Measurements from ENCODE around the gene NOP16. TPM values are rescaled to one million over a fixed set of nuclear protein-coding genes. Genes with fewer than 3 reads are reported as not detected.

Gene NOP16
- total RNA-seq, 1 donor from 2014 or later = 13.6 TPM

DNA sequence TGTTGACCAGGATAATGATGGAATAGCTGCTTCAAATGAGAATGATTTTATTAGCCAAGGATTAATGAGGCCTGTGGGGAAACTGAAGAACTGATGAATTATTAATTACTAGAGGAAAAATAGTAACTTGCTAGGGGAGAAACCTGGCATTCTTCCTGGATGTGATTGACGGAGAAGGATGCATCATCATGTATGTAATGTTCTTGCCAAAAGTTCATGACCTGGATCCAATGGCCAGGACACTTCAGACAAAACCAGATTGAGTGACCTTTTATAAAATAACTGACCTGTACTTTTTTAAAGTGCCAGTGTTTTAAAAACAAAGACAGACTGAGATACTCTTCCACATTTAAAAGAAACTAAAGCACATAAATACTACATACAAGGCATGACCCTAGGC is 50.5 kb downstream of the NOP16 start:
- H3K27ac ChIP-seq = no peak overlapping the region

DNA sequence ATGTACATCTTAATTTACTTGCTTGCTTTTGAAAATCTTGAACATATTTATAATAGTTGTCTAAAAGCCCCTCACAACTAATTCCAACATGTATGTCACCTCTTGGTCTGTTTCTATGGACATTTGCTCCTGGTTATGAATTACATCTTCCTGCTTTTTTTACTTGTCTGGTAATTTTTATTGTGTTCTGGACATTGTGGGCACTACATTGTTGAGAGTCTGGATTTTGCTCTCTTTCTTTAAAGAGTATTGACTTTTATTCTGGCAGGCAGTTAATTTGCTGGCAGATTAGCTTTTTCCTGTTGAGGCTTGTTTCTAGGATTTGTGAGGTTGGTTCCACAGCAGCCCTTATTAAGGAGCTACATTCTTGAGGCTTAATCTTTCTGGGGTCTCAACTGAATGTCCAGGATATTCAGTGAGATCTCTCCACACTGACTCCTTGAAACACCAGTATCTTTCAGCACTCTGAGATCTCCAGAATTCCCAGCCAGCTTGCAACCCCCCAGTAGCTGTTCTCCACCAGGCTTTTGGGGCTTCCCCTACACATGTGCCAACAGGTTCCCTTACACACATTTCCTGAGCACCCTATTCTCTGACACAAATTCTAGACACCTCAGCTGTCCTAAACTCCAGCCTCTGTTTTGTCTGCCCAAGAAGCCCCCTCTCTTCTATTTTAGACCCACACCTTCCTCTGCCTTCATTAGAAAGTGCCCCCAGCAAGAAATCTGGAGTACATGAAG is 54.2 kb downstream of the NOP16 start:
- Histone ChIP-seq H3K27me3 (no peaks in the 10 kb centered on the region), H3K9me3 (no peaks in the 10 kb centered on the region), H3K4me1 (no peaks in the 10 kb centered on the region), H3K36me3 (peaks cover 26% of the 10 kb centered on the region), H3K4me3 (no peak overlapping the region), H3K27ac (no peak overlapping the region)
- intact Hi-C loops (cut with DNase I) = no loop called here
- TF ChIP-seq, protein P1, sequence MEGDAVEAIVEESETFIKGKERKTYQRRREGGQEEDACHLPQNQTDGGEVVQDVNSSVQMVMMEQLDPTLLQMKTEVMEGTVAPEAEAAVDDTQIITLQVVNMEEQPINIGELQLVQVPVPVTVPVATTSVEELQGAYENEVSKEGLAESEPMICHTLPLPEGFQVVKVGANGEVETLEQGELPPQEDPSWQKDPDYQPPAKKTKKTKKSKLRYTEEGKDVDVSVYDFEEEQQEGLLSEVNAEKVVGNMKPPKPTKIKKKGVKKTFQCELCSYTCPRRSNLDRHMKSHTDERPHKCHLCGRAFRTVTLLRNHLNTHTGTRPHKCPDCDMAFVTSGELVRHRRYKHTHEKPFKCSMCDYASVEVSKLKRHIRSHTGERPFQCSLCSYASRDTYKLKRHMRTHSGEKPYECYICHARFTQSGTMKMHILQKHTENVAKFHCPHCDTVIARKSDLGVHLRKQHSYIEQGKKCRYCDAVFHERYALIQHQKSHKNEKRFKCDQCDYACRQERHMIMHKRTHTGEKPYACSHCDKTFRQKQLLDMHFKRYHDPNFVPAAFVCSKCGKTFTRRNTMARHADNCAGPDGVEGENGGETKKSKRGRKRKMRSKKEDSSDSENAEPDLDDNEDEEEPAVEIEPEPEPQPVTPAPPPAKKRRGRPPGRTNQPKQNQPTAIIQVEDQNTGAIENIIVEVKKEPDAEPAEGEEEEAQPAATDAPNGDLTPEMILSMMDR (IDR thresholded peaks at IDR 0.05) = no peak
- DNase-seq = no peak
- ATAC-seq = no peak

More for the DNA sequence above, 50.5 kb downstream of the NOP16 start:
- DNase-seq = no peak
- no peak overlapping the region for H3K4me3 ChIP-seq
- H3K4me1 ChIP-seq = no peaks in the 10 kb centered on the region
- intact Hi-C loops (cut with DNase I) = no loop called here
- peaks cover 34% of the 10 kb centered on the region for H3K36me3 ChIP-seq
- no peaks in the 10 kb centered on the region for H3K9me3 ChIP-seq
- no peak for ATAC-seq
- TF ChIP-seq, protein P1 (IDR thresholded peaks at IDR 0.05) = no peak
- H3K27me3 ChIP-seq = no peaks in the 10 kb centered on the region

Small RNA genes within 50 kb of the gene (microRNA-seq; reads per million reads assigned to microRNA genes)
- 2.3 reads per million, percentile 13 among the genes with 10 or more reads in this experiment for gene MIR1271 (ENCODE audit: borderline microRNAs expressed)

Other genes starting within 250 kb of the NOP16 start
- gene SIMC1, start 150.2 kb downstream of the NOP16 start, total RNA-seq = 17.6 TPM
- gene KIAA1191, start 26.8 kb downstream of the NOP16 start, total RNA-seq = 92.6 TPM
- 7.9 TPM for gene ARL10, start 23.1 kb downstream of the NOP16 start, total RNA-seq
- gene HIGD2A, start 153 bp upstream of the NOP16 start, total RNA-seq = 104 TPM
- 80.9 TPM for gene CLTB, start 27.9 kb upstream of the NOP16 start, total RNA-seq
- 35.1 TPM for gene FAF2, start 59.8 kb upstream of the NOP16 start, total RNA-seq
- gene RNF44, start 148.8 kb upstream of the NOP16 start, total RNA-seq = 48.0 TPM
- 0.35 TPM for gene CDHR2, start 160.7 kb upstream of the NOP16 start, total RNA-seq
- 1.4 TPM for gene GPRIN1, start 221.6 kb upstream of the NOP16 start, total RNA-seq
- gene SNCB, start 241.9 kb upstream of the NOP16 start, total RNA-seq = not detected
- not detected for gene EIF4E1B, start 242.1 kb upstream of the NOP16 start, total RNA-seq